Measurements from ENCODE around the gene KRTAP3-3.

KRTAP3-3 gene

GRCh38 chr17:40958086-40958953 lies 35.6 kb downstream of the KRTAP3-3 start:
- no peak for DNase-seq (ENCODE audit: low spot score)

DNA sequence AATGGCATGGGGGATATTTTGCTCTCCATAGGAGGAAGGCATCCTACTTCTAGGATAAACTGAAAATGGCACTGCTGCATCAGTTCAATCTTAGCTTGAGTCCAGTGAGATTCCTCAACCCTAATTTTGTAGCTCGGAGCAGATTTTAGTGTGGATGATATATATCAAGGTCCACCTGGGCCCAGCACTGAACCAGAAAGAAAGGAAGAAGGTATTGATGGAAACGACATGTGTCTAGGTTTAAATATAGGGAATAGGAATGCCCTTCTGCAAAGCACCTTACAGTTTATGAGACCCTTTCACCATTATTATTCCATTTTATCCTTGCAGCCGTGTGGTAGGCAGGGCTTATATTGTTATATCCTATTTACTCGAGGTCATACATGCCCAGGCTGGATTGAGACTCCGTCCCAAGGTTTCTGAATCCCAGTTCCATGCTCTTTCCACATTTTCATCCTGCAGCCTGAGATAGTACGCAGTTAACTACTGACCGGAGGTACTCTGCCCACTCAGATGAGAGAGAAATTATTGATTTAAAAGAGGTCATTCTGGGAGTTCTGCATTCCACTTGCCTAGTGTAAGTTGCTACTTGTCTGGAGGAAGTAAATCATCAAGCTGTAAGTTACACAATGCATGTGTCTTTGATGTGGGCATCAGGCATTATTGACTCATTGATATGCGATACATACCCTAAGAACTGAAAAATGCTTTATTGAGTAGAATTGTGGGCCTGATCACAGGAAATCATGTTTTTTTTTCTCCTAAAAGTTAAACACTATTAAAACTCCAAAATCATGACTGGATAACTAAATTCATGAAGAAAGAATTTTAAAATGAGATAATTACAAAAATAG lies 37.3 kb downstream of the KRTAP3-3 start:
- no peak for DNase-seq (ENCODE audit: low spot score)

- DNase-seq (ENCODE audit: low spot score): no peak
Observed at GRCh38 chr17:40953881-40954280, 40.1 kb downstream of the KRTAP3-3 start.

GRCh38 chr17:40952661-40953060 lies 41.3 kb downstream of the KRTAP3-3 start:
- no peak for DNase-seq (ENCODE audit: low spot score)

GRCh38 chr17:40952154-40952553 lies 41.8 kb downstream of the KRTAP3-3 start:
- no peak for DNase-seq (ENCODE audit: low spot score)

DNA sequence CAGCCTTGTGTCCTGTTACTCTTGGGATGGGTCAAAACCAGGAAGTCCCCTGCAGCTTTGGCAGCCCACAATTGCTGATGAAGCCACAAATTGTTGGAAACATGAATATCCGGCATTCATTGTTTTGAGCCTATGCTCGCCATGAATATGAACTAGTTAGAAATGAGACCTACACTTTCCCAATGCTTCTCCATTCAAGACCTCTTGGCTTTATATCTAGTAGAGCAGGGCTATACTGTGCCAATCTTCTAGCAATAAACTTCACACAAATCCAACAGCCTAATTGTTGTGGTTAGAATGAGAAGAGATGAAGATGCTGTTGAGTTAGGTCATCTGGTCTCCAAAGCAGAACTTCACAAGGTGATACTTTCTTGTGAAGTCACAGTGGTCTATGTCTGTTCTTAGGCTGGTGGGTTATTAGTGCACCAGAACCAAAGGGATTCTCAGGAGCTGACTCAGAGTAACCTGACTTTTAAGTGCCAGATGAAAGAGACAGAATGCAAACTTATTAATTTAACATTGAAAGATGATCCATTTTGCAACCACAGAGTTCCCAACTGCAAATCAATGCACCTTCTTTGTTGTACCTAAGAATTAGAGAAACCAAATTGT lies 42.8 kb downstream of the KRTAP3-3 start:
- DNase-seq (ENCODE audit: low spot score): no peak

DNA sequence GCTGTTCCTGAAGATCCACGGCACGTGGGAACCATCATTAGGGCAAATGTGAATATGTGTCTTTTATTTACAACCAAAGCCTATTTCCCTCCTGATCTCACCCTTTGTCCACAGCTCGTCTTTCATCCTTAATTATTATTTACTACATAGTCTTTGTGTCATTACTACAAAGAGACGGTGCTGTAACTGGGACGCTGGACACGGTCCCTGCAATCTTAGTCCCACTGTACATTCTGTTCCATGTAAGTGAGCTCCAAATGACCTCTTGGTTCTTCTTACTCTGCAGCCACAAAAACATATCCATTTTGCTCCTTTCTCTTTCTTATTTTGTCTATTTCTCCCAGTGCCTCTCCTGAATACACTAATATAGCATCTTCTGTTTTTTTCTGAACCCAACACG lies 43.8 kb downstream of the KRTAP3-3 start:
- DNase-seq (ENCODE audit: low spot score): no peak

- no peak for DNase-seq (ENCODE audit: low spot score)
Observed at GRCh38 chr17:40949418-40949817, 44.5 kb downstream of the KRTAP3-3 start.

DNA sequence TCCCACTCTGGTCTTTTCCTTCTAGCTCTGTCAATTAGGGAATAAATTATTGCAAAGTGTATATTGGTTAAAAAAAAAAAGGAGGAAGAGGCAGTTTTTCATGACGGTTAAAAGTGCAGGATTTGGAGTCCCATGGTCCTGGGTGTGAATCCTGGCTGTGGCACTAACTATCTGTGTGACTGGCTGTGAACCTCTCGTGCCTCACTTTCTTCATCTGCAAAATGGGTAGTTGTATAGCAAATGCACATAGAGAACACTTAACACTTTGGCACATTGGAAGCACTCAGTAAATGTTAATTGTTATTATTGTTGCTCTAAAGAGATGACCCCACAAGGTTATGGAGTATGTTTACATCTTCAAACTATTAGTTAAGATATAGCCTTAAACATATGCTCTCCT lies 46.0 kb downstream of the KRTAP3-3 start:
- DNase-seq (ENCODE audit: low spot score): no peak

DNA sequence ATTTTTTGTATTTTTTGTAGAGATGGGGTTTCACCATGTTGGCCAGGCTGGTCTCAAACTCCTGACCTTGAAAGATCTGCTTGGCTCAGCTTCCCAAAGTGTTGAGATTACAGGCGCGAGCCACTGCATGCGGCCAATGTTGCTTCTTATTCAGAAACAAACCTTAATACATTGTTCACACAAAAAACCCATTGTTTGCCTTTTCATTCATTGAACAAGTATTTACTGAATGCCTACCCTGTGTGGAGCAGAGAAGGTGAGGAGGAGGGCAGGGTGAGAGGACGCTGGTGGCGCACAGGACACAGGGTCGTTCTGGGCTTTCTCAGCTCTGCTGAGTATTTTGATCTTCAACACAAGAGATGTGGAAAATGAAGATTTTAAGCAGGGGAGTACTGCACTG lies 48.5 kb downstream of the KRTAP3-3 start:
- DNase-seq (ENCODE audit: low spot score): no peak

DNA sequence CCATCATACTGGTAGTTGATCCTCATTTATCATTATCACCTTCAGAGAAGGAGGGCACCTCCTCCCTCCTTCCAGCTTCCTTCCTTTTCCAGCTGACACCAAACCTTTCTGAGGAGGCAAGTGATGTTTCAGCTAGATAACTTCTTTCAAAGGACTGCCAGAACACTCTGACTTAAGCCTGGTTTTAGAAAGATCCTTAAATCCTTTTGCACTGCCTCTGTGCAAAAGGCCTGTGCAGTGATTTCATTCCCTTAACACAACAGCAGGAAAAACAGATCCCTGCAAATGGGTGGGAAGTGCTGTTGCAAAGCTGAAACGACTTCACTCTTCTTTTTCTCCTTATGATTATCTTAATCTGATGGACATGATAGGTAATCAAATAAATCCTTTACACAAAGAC lies 49.4 kb downstream of the KRTAP3-3 start:
- no peak for DNase-seq (ENCODE audit: low spot score)

Measured in germinal center (tissue), 1 donor.